Pancreas (tissue), 10 donors: ENCODE data around the gene RGS9BP. TPM values are rescaled to one million over a fixed set of nuclear protein-coding genes. Genes with fewer than 3 reads are reported as not detected.

Experiments used
- ATAC-seq, 4 donors: fragments of 200-7000 bp; cut with Tn5 transposase; one replicate each; pipeline versions ENCODE4 v1.8.0 to v1.9.1; 2020; ENCODE audit warnings: mild to moderate bottlenecking in 4 of 4, moderate library complexity in 4 of 4
- DNase-seq, 6 donors: peaks; one replicate each; pipeline ENCODE4 v3.0.0-alpha.2; 2020
- FAIRE-seq: peaks from 2 replicates; lab custom pipeline; 2012; peaks lifted over from hg19 to GRCh38; lab: Jason Lieb, UNC
- H3K27ac ChIP-seq, 4 donors: fragments of 200-600 bp; sonication (generic); 1 replicate in 3 of 4; 2 replicates in 1 of 4; pipeline versions ENCODE4 v1.5.0 to v1.8.0; 2020
- H3K27me3 ChIP-seq, 4 donors: fragments of 200-600 bp; one replicate each; pipeline ENCODE4 v1.8.0; 2021
- H3K36me3 ChIP-seq, 3 donors: fragments of 200-600 bp; sonication (generic) in 1 of 3; one replicate each; pipeline versions ENCODE4 v1.5.0 to v1.8.0; 2020 to 2021
- H3K4me1 ChIP-seq, 3 donors: fragments of 200-600 bp; one replicate each; pipeline ENCODE4 v1.8.0; 2021
- H3K4me3 ChIP-seq, 4 donors: fragments of 200-600 bp; sonication (generic) in 2 of 4; one replicate each; pipeline versions ENCODE4 v1.5.0 to v1.8.0; 2020 to 2021
- H3K9me3 ChIP-seq, 4 donors: fragments of 200-600 bp; one replicate each; pipeline ENCODE4 v1.8.0; 2021
- CTCF ChIP-seq, 4 donors: fragments of 200-600 bp; sonication (generic) in 3 of 4; IDR thresholded peaks; one replicate each; pipeline versions ENCODE4 v1.5.0 to v1.8.0; 2021; ENCODE audit warnings: antibody characterized with exemption in 4 of 4
- WGBS, 2 donors: extraction: QIAGEN DNeasy Blood & Tissue Kit; methylation state at CpG; one replicate each; pipeline ENCODE4 v1.1.7; 2013; 5-methylcytosine and 5-hydroxymethylcytosine counted together
- intact Hi-C, 3 donors: fragments of 100-400 bp; cut with DNase I; formaldehyde crosslinking; loops; one replicate each; pipeline versions ENCODE4 v1.11.1 to v1.14.2; 2022
- polyA plus RNA-seq, 2 donors: library from polyadenylated mRNA; stranded (reverse); fragments of 200-250 nt; gene quantifications; one replicate each; pipeline ENCODE4 v1.2.3, GENCODE V29; 2013
- total RNA-seq, 6 donors: library from RNA; stranded (reverse); fragmentation: NEBNext Ultra II Directional in 4 of 6; extraction: Animal tissue kit (Norgen Biotek cat#: 25700) in 4 of 6; gene quantifications; one replicate each; pipeline versions ENCODE4 v1.2.1 to v1.2.4, GENCODE V29; 2021 to 2023
- donor health status: healthy with polysubstance abuse.
- donor health status: DM: no; HTN: no; CAD: no; lungs with moderate emphysema.
- donor health status: DM: no; HTN: no; CAD: no.
- donor health status: control.
- donor health status: control.
- donor health status: Bipolar disorder and iron deficiency.
- donor health status: DM: yes; HTN: yes; CAD: no.
- donor health status: DM: no; HTN: no; CAD: no.
- donor health status: DM: no; HTN: no; CAD: no.
- donor health status: DM: yes; HTN: yes; CAD: no.

The RGS9BP gene
- total and polyA plus RNA-seq, 8 donors: 0.02 to 0.25 (median 0.16) TPM; not detected in 3

GRCh38 chr19:32676895-32677359 lies 1.3 kb downstream of the RGS9BP start:
- Histone ChIP-seq H3K27ac (no peak overlapping the region), H3K9me3 (no peaks in the 10 kb centered on the region), H3K36me3 (no peaks in the 10 kb centered on the region), H3K27me3 (peaks cover 0 to 5% (median 0%) of the 10 kb centered on the region in 4 donors), H3K4me3 (no peak overlapping the region), H3K4me1 (peaks cover 0 to 6% (median 3%) of the 10 kb centered on the region in 3 donors)
- DNase-seq: peak in 1 of 6 donors; percentile 58
- no peak for ATAC-seq
- TF ChIP-seq CTCF (IDR thresholded peaks at IDR 0.05): no peak
- intact Hi-C loops: no loop called here
- WGBS, 2 donors: 45% methylated on average over 25 to 33 of the region's 33 CpGs
- FAIRE-seq: no peak

GRCh38 chr19:32677657-32678056 lies 2.0 kb downstream of the RGS9BP start:
- no peak for TF ChIP-seq CTCF (IDR thresholded peaks at IDR 0.05)
- peaks cover 0 to 5% (median 0%) of the 10 kb centered on the region in 4 donors for H3K27me3 ChIP-seq
- peaks cover 0 to 6% (median 3%) of the 10 kb centered on the region in 3 donors for H3K4me1 ChIP-seq
- no peaks in the 10 kb centered on the region for H3K36me3 ChIP-seq
- ATAC-seq (no peak), DNase-seq (no peak), FAIRE-seq (no peak)
- no peaks in the 10 kb centered on the region for H3K9me3 ChIP-seq
- WGBS, 2 donors: 76 to 81% methylated on average over 9 of the region's 9 CpGs
- no peak overlapping the region for H3K4me3 ChIP-seq
- intact Hi-C loops: no loop called here
- no peak overlapping the region for H3K27ac ChIP-seq

DNA sequence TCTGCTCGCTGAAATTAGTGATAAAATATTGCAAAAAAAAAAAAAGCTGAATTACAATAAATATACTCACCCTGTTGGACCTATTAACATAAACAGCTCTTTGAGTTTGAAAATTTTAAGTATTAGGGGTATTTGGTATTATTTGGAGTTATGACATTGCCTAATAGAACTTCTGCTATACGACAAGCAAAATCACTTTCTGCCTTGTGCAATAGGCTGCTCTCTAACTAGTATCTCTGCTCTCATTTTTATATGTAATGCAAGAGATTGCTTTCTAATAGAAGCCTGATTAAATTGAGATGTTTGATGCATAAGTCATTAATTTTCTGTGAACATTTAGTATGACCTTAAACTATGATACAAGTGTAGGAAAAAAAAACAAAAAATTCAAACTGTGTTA lies 5.3 kb downstream of the RGS9BP start:
- no peak for TF ChIP-seq CTCF (IDR thresholded peaks at IDR 0.05)
- WGBS, 2 donors: 73 to 80% methylated on average over 2 of the region's 2 CpGs
- DNase-seq: no peak
- ATAC-seq: no peak
- no peak for FAIRE-seq
- Histone ChIP-seq H3K27ac (no peak overlapping the region), H3K9me3 (no peaks in the 10 kb centered on the region), H3K4me3 (no peak overlapping the region), H3K4me1 (no peaks in the 10 kb centered on the region), H3K27me3 (peaks cover 0 to 5% (median 0%) of the 10 kb centered on the region in 4 donors), H3K36me3 (no peaks in the 10 kb centered on the region)
- intact Hi-C loops: no loop called here

DNA sequence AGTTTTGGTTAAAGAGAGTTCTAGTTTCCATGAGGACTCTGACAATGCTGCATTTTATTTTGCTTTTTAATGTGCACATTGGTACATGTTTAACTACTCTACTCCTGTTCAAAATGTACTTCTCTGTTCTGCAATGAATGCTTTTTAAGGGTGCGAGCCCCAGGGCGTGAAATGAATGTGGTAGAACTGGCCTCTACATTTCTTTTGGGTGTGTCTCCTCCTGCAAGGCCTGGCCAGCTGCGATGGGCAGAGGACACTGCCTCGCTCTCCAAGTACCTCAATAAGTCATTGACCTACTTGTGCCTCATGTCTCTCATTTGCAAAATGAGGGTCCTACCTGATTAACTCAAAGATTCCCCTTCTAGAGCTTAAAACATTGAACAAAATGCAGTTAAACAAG lies 6.7 kb downstream of the RGS9BP start:
- intact Hi-C loops: no loop called here
- DNase-seq (no peak), ATAC-seq (no peak), FAIRE-seq (no peak)
- no peaks in the 10 kb centered on the region for H3K9me3 ChIP-seq
- H3K4me3 ChIP-seq: no peak overlapping the region
- TF ChIP-seq CTCF (IDR thresholded peaks at IDR 0.05): no peak
- no peaks in the 10 kb centered on the region for H3K4me1 ChIP-seq
- no peaks in the 10 kb centered on the region for H3K36me3 ChIP-seq
- 85 to 93% methylated on average over 4 of the region's 4 CpGs for WGBS, 2 donors
- no peaks in the 10 kb centered on the region for H3K27me3 ChIP-seq
- H3K27ac ChIP-seq: no peak overlapping the region

- intact Hi-C loops: no loop called here
- 91 to 93% methylated on average over 6 of the region's 6 CpGs for WGBS, 2 donors
- H3K4me3 ChIP-seq: no peak overlapping the region
- ATAC-seq (no peak), DNase-seq (no peak), FAIRE-seq (no peak)
- no peaks in the 10 kb centered on the region for H3K27me3 ChIP-seq
- peaks cover 0 to 11% (median 0%) of the 10 kb centered on the region in 3 donors for H3K4me1 ChIP-seq
- no peak for TF ChIP-seq CTCF (IDR thresholded peaks at IDR 0.05)
- H3K9me3 ChIP-seq: no peaks in the 10 kb centered on the region
- H3K27ac ChIP-seq: no peak overlapping the region
- H3K36me3 ChIP-seq: no peaks in the 10 kb centered on the region
Measured at GRCh38 chr19:32686847-32687475, 11.3 kb downstream of the RGS9BP start.
